H1 (cell line): ENCODE data around the gene SULF2. TPM values are rescaled to one million over a fixed set of nuclear protein-coding genes. Genes with fewer than 3 reads are reported as not detected.

ENCODE experiments used
- ASH2L ChIP-seq: fragments of 200-600, 300-600 bp; sonication (generic); IDR thresholded peaks from one replicate; pipeline ENCODE4 v1.7.1; 2017; ENCODE audit warnings: low read length
- ATF3 ChIP-seq: IDR thresholded peaks from 2 replicates; pipeline ENCODE4 v1.6.1; 2011; ENCODE audit warnings: low read depth, mild to moderate bottlenecking, low read length; ENCODE audit not compliant: insufficient read depth
- BACH1 ChIP-seq: IDR thresholded peaks from 2 replicates; pipeline ENCODE4 v1.6.1; 2012; ENCODE audit warnings: low read length, improper control_type of control experiment
- BRCA1 ChIP-seq: IDR thresholded peaks from 2 replicates; pipeline ENCODE4 v1.6.1; 2012; ENCODE audit warnings: low read depth, low read length, improper control_type of control experiment
- CBX5 ChIP-seq: fragments of 300-800, 300-1000 bp; sonication (generic); IDR thresholded peaks from 2 replicates; pipeline ENCODE4 v1.7.1; 2016; ENCODE audit warnings: antibody characterized with exemption, low read length, low read depth
- CEBPB ChIP-seq: IDR thresholded peaks from 2 replicates; pipeline ENCODE4 v1.6.1; 2012; ENCODE audit warnings: low read depth, low read length
- CREB1 ChIP-seq: IDR thresholded peaks from 2 replicates; pipeline ENCODE4 v1.6.1; 2012; ENCODE audit warnings: inconsistent platforms
- CTCF ChIP-seq, 3 experiments: IDR thresholded peaks; 1 replicate in 2 of 3; 2 replicates in 1 of 3; pipeline versions ENCODE4 v1.5.1 to v1.6.1; 2011; ENCODE audit warnings: low read length in 3 of 3, mild to moderate bottlenecking in 3 of 3, inconsistent platforms in 2 of 3, low read depth in 1 of 3, moderate library complexity in 1 of 3; ENCODE audit not compliant: insufficient read depth in 1 of 3; ENCODE audit errors: control extremely low read depth in 1 of 3
- EP300 ChIP-seq, 2 experiments: IDR thresholded peaks; 1 replicate in 1 of 2; 2 replicates in 1 of 2; pipeline ENCODE4 v1.6.1; 2011 to 2012; ENCODE audit warnings: low read depth in 2 of 2, low read length in 2 of 2, mild to moderate bottlenecking in 2 of 2, borderline replicate concordance in 1 of 2, inconsistent platforms in 1 of 2, moderate library complexity in 1 of 2
- HDAC6 ChIP-seq: IDR thresholded peaks from one replicate; pipeline ENCODE4 v1.7.1; 2012; ENCODE audit warnings: low read depth, mild to moderate bottlenecking, inconsistent platforms, low read length, moderate library complexity
- KDM1A ChIP-seq: fragments of 200-600, 300-600 bp; sonication (generic); IDR thresholded peaks from 2 replicates; pipeline ENCODE4 v1.7.1; 2016; ENCODE audit warnings: mild to moderate bottlenecking, low read length, borderline replicate concordance
- KDM5A ChIP-seq: fragments of 200-600 bp; IDR thresholded peaks from 2 replicates; pipeline ENCODE4 v1.7.1; 2012; ENCODE audit warnings: mild to moderate bottlenecking, low read length, inconsistent platforms, mixed read lengths
- MAX ChIP-seq: IDR thresholded peaks from 2 replicates; pipeline ENCODE4 v1.6.1; 2012; ENCODE audit warnings: inconsistent platforms
- NANOG ChIP-seq: IDR thresholded peaks from 2 replicates; pipeline ENCODE4 v1.6.1; 2011; ENCODE audit warnings: low read length, low read depth, mild to moderate bottlenecking, inconsistent platforms; ENCODE audit not compliant: insufficient read depth, poor library complexity, severe bottlenecking
- POLR2A ChIP-seq, 2 experiments: IDR thresholded peaks; 1 replicate in 1 of 2; 2 replicates in 1 of 2; pipeline ENCODE4 v1.6.1; 2011; ENCODE audit warnings: low read depth in 2 of 2, low read length in 2 of 2, mild to moderate bottlenecking in 2 of 2; ENCODE audit errors: control extremely low read depth in 1 of 2
- POU5F1 ChIP-seq: IDR thresholded peaks from 2 replicates; pipeline ENCODE4 v1.6.1; 2011; ENCODE audit warnings: low read depth, mild to moderate bottlenecking, low read length, moderate library complexity
- RAD21 ChIP-seq, 2 experiments: IDR thresholded peaks in 1 of 2; conservative IDR thresholded peaks in 1 of 2; 2 replicates each; pipeline ENCODE4 v1.6.1; 2011; ENCODE audit warnings: low read depth in 2 of 2, low read length in 2 of 2, improper control_type of control experiment in 1 of 2, inconsistent platforms in 1 of 2, mild to moderate bottlenecking in 1 of 2, moderate library complexity in 1 of 2
- RBBP5 ChIP-seq: IDR thresholded peaks from 2 replicates; pipeline ENCODE4 v1.7.1; 2012; ENCODE audit warnings: low read depth, mild to moderate bottlenecking, inconsistent platforms, low read length, moderate library complexity, borderline replicate concordance
- RXRA ChIP-seq: IDR thresholded peaks from 2 replicates; pipeline ENCODE4 v1.6.1; 2011; ENCODE audit warnings: low read depth, mild to moderate bottlenecking, low read length, moderate library complexity; ENCODE audit not compliant: insufficient read depth
- SP4 ChIP-seq: IDR thresholded peaks from 2 replicates; pipeline ENCODE4 v1.6.1; 2012; ENCODE audit warnings: low read length, inconsistent platforms
- SRF ChIP-seq: IDR thresholded peaks from 2 replicates; pipeline ENCODE4 v1.6.1; 2011; ENCODE audit warnings: mild to moderate bottlenecking, low read depth, low read length, moderate library complexity
- YY1 ChIP-seq: IDR thresholded peaks from 2 replicates; pipeline ENCODE4 v1.6.1; 2011; ENCODE audit warnings: low read depth, mild to moderate bottlenecking, low read length
- polyA plus RNA-seq, 7 experiments: library from polyadenylated mRNA; depleted of rRNA in 3 of 7; stranded (reverse) in 5 of 7; unstranded in 2 of 7; fragments of >200 nt in 5 of 7; fragments of 200-250 nt in 2 of 7; gene quantifications; 1 replicate in 5 of 7; 2 replicates in 1 of 7; 4 replicates in 1 of 7; pipeline versions ENCODE4 v1.2.1 to v1.2.3, GENCODE V29; 2011 to 2013; ENCODE audit warnings: missing spikeins in 2 of 7, mixed read lengths in 2 of 7
- total RNA-seq: library from RNA; stranded (reverse); fragmentation: NEBNext Ultra II Directional; extraction: Animal tissue kit (Norgen Biotek cat#: 25700); gene quantifications from 2 replicates; pipeline ENCODE4 v1.2.1, GENCODE V29; 2021
- TF ChIP-seq, protein P1 (sequence below): IDR thresholded peaks from 2 replicates; pipeline ENCODE4 v1.6.1; 2012; ENCODE audit warnings: inconsistent platforms

SULF2 gene
- total and polyA plus RNA-seq, 2 of the 8 experiments (the other 6 are each of a cell fraction or from before 2014, with no cell fraction given) = 15.7 to 28.2 TPM

DNA sequence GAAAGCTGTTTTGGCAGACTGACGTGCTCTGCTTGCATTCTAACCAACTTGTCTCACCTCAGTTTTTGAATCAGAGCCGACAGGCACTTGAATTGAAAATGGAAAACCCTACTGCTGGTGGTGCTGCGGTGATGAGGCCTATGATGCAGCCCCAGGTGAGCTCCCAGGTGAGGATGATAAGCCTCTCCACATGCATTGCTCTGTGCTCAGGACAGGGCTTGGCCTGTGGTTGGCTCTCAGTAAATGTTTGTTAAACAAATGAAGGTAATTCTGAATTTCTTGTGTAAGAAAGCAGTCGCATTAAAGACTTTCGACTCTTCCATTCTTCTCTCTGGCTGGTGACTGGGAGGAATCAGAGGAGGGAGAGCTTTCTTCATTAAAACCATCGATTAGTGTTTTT lies 136.3 kb downstream of the SULF2 start (continued):
- TF ChIP-seq CBX5 = no peak
- TF ChIP-seq SRF = no peak
- TF ChIP-seq NANOG = peak; percentile 76
- TF ChIP-seq ATF3 = no peak
- TF ChIP-seq MAX = peak; percentile 35; the same call in 1 of the 2 replicates
- TF ChIP-seq POU5F1 = no peak
- TF ChIP-seq CEBPB = no peak
- no peak for TF ChIP-seq RXRA
- TF ChIP-seq HDAC6 = no peak
- no peak for TF ChIP-seq SP4
- TF ChIP-seq RAD21 (IDR thresholded peaks at IDR 0.05 in 1 of 2, conservative IDR thresholded peaks at IDR 0.05 in 1 of 2; ENCODE audit: low read depth in 2 of 2, low read length in 2 of 2) = no peak
- TF ChIP-seq KDM5A = no peak
- TF ChIP-seq KDM1A = no peak
- no peak for TF ChIP-seq YY1
- TF ChIP-seq CTCF (IDR thresholded peaks at IDR 0.05; ENCODE audit: control extremely low read depth in 1 of 3, insufficient read depth in 1 of 3, low read depth in 1 of 3, low read length in 3 of 3) = no peak
- TF ChIP-seq POLR2A (IDR thresholded peaks at IDR 0.05; ENCODE audit: control extremely low read depth in 1 of 2, low read depth in 2 of 2, low read length in 2 of 2) = peak in 1 of 2 experiments; percentile 64; a peak in 1 of 3 replicates
- TF ChIP-seq EP300 (IDR thresholded peaks at IDR 0.05; ENCODE audit: borderline replicate concordance in 1 of 2, low read depth in 2 of 2, low read length in 2 of 2) = peak in 1 of 2 experiments; percentile 53; a peak in 1 of 3 replicates
- TF ChIP-seq CREB1 = 0 out of 2 replicates have a peak, but pooled peaks have one; percentile 28
- TF ChIP-seq BRCA1 = no peak
- TF ChIP-seq ASH2L = no peak
- TF ChIP-seq, protein P1, sequence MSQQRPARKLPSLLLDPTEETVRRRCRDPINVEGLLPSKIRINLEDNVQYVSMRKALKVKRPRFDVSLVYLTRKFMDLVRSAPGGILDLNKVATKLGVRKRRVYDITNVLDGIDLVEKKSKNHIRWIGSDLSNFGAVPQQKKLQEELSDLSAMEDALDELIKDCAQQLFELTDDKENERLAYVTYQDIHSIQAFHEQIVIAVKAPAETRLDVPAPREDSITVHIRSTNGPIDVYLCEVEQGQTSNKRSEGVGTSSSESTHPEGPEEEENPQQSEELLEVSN = no peak
- TF ChIP-seq BACH1 = no peak
- TF ChIP-seq RBBP5 = no peak
